Progenitor cell of endocrine pancreas (in vitro differentiated cells): Measurements from ENCODE around the gene CFAP58. TPM values are rescaled to one million over a fixed set of nuclear protein-coding genes. Genes with fewer than 3 reads are reported as not detected.

Source experiments
- DNase-seq: peaks from one replicate; pipeline ENCODE4 v3.0.0; 2021; ENCODE audit warnings: low spot score; ENCODE audit not compliant: unreplicated experiment
- H3K27ac Mint-ChIP-seq: 2 replicates; pipeline ENCODE4 v1.8.0; 2021; ENCODE audit warnings: mild to moderate bottlenecking, moderate library complexity, mixed read lengths
- H3K27me3 Mint-ChIP-seq: 2 replicates; pipeline ENCODE4 v1.8.0; 2021; ENCODE audit warnings: mixed read lengths
- H3K36me3 Mint-ChIP-seq: 2 replicates; pipeline ENCODE4 v1.8.0; 2022; ENCODE audit warnings: mixed read lengths; ENCODE audit not compliant: insufficient read depth
- H3K4me1 Mint-ChIP-seq: 2 replicates; pipeline ENCODE4 v1.8.0; 2021; ENCODE audit warnings: low read depth, mixed read lengths
- H3K4me3 Mint-ChIP-seq: 2 replicates; pipeline ENCODE4 v1.8.0; 2021; ENCODE audit warnings: low read depth, mild to moderate bottlenecking, moderate library complexity, mixed read lengths
- H3K9me3 Mint-ChIP-seq: 2 replicates; pipeline ENCODE4 v1.8.0; 2021; ENCODE audit warnings: low read depth, mixed read lengths
- total RNA-seq: library from RNA; stranded (reverse); gene quantifications from 2 replicates; pipeline ENCODE4 v1.2.1, GENCODE V29; 2021
- TF ChIP-seq, protein P1 (sequence below): fragments of 200-600 bp; sonication (generic); IDR thresholded peaks from one replicate; pipeline ENCODE4 v1.5.0; 2021; ENCODE audit warnings: antibody characterized with exemption, mild to moderate bottlenecking; ENCODE audit not compliant: unreplicated experiment

CFAP58 gene
- total RNA-seq, 1 donor from 2014 or later = 0.24 TPM

DNA sequence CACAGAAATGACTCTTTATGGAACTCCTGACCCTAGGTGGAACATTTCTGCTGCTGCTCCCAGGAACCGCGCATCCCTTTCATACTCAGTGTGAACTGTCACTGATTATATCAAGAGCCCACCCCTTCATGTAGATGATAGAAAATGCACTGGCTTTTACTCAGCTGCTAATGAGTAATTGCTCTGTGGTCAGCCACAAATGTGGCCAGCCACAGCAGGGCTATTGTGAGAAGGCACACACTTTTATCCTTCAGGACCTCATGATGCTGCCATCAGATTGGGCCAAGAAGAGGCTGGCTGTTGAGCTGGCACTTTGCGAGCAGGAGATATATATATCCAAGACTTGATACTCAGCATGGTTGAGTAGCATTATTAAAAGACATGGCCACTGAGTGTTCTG lies 124.7 kb downstream of the CFAP58 start:
- no peak overlapping the region for H3K4me3 Mint-ChIP-seq
- H3K4me1 Mint-ChIP-seq = peaks cover 3% of the 10 kb centered on the region

GRCh38 chr10:104479906-104480593 lies 126.4 kb downstream of the CFAP58 start:
- no peaks in the 10 kb centered on the region for H3K9me3 Mint-ChIP-seq
- DNase-seq = no peak
- no peak overlapping the region for H3K27ac Mint-ChIP-seq
- TF ChIP-seq, protein P1, sequence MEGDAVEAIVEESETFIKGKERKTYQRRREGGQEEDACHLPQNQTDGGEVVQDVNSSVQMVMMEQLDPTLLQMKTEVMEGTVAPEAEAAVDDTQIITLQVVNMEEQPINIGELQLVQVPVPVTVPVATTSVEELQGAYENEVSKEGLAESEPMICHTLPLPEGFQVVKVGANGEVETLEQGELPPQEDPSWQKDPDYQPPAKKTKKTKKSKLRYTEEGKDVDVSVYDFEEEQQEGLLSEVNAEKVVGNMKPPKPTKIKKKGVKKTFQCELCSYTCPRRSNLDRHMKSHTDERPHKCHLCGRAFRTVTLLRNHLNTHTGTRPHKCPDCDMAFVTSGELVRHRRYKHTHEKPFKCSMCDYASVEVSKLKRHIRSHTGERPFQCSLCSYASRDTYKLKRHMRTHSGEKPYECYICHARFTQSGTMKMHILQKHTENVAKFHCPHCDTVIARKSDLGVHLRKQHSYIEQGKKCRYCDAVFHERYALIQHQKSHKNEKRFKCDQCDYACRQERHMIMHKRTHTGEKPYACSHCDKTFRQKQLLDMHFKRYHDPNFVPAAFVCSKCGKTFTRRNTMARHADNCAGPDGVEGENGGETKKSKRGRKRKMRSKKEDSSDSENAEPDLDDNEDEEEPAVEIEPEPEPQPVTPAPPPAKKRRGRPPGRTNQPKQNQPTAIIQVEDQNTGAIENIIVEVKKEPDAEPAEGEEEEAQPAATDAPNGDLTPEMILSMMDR = no peak
- H3K36me3 Mint-ChIP-seq = no peaks in the 10 kb centered on the region
- H3K27me3 Mint-ChIP-seq = peaks cover 14% of the 10 kb centered on the region
- H3K4me1 Mint-ChIP-seq = no peaks in the 10 kb centered on the region
- no peak overlapping the region for H3K4me3 Mint-ChIP-seq

More for the DNA sequence above, 124.7 kb downstream of the CFAP58 start:
- no peaks in the 10 kb centered on the region for H3K9me3 Mint-ChIP-seq
- TF ChIP-seq, protein P1 = no peak
- no peak for DNase-seq
- no peaks in the 10 kb centered on the region for H3K36me3 Mint-ChIP-seq
- no peak overlapping the region for H3K27ac Mint-ChIP-seq
- H3K27me3 Mint-ChIP-seq = peaks cover 13% of the 10 kb centered on the region

- Mint-ChIP-seq H3K4me1 (no peaks in the 10 kb centered on the region), H3K9me3 (no peaks in the 10 kb centered on the region), H3K27me3 (peaks cover 10% of the 10 kb centered on the region), H3K27ac (no peak overlapping the region), H3K4me3 (no peak overlapping the region), H3K36me3 (no peaks in the 10 kb centered on the region)
- TF ChIP-seq, protein P1 = no peak
- no peak for DNase-seq
Measured at GRCh38 chr10:104480797-104481196, 127.2 kb downstream of the CFAP58 start.

GRCh38 chr10:104483582-104483981 lies 129.9 kb downstream of the CFAP58 start:
- H3K4me1 Mint-ChIP-seq = no peaks in the 10 kb centered on the region
- TF ChIP-seq, protein P1 = no peak
- peaks cover 7% of the 10 kb centered on the region for H3K27me3 Mint-ChIP-seq
- H3K9me3 Mint-ChIP-seq = no peaks in the 10 kb centered on the region
- no peak overlapping the region for H3K27ac Mint-ChIP-seq
- no peaks in the 10 kb centered on the region for H3K36me3 Mint-ChIP-seq
- DNase-seq = no peak
- H3K4me3 Mint-ChIP-seq = no peak overlapping the region

- peaks cover 7% of the 10 kb centered on the region for H3K27me3 Mint-ChIP-seq
- no peak for DNase-seq
- no peak overlapping the region for H3K27ac Mint-ChIP-seq
- no peak overlapping the region for H3K4me3 Mint-ChIP-seq
- no peaks in the 10 kb centered on the region for H3K9me3 Mint-ChIP-seq
- TF ChIP-seq, protein P1 = peak; percentile 20
- H3K4me1 Mint-ChIP-seq = no peaks in the 10 kb centered on the region
- no peaks in the 10 kb centered on the region for H3K36me3 Mint-ChIP-seq
Measured at GRCh38 chr10:104485632-104486031, 132.0 kb downstream of the CFAP58 start.
